ENCODE results near the gene SMYD5.

- TF ChIP-seq POLR2A (IDR thresholded peaks at IDR 0.05) (no peak), POLR2AphosphoS5 (IDR thresholded peaks at IDR 0.05) (no peak)
These were observed 58.2 kb downstream of the SMYD5 start for GRCh38 chr2:73272270-73272669.
